Measurements from ENCODE around the gene CEPT1.

DNA sequence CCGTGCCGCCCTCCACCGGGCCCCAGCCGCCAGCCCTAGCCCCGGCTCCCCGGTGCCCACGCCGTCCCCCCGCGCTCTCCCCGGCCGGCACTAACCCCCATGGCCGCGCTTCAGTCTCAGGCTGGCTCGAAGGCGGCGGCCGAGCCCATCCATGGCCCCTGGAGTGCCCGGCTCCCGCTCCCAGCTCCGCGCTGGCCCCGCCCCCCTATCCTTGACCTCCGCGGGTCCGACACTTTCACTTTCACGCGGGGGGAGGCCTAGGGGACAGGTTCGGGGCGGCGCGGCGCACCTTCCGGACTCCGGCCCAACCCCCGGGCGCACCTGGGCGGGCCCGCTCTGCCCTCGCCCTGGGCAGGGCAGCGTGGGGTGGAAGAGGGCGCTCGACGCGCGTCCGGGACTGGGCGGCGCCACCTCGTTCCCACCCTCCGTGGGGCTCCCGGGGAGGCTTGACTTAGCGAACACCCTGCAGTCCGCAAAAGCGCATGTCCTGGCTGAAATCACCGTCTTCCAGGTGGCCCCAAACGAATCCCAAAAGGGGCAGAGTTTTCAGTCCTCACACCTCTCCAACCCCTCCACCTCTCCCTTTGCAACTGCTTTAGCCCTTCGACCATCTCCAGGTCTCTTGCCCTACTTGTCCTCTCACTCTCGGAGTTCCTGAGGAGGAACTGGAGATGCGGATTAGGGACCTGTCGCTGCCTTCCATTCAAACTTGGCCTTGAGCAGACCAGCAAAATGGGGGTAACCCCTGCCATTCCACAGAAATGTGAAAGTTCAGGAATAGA, 64.4 kb downstream of the CEPT1 start:
- TF ChIP-seq, protein P1, sequence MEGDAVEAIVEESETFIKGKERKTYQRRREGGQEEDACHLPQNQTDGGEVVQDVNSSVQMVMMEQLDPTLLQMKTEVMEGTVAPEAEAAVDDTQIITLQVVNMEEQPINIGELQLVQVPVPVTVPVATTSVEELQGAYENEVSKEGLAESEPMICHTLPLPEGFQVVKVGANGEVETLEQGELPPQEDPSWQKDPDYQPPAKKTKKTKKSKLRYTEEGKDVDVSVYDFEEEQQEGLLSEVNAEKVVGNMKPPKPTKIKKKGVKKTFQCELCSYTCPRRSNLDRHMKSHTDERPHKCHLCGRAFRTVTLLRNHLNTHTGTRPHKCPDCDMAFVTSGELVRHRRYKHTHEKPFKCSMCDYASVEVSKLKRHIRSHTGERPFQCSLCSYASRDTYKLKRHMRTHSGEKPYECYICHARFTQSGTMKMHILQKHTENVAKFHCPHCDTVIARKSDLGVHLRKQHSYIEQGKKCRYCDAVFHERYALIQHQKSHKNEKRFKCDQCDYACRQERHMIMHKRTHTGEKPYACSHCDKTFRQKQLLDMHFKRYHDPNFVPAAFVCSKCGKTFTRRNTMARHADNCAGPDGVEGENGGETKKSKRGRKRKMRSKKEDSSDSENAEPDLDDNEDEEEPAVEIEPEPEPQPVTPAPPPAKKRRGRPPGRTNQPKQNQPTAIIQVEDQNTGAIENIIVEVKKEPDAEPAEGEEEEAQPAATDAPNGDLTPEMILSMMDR (IDR thresholded peaks at IDR 0.05; ENCODE audit: insufficient read depth, low read depth, low read length): no peak
- TF ChIP-seq EZH2 (IDR thresholded peaks at IDR 0.05; ENCODE audit: insufficient read depth, low read length): no peak

Data from astrocyte (in vitro differentiated cells and primary cell).